DOHH2 (cell line): ENCODE measurements around the gene COPZ1.

ENCODE experiments used
- EZH2phosphoT487 ChIP-seq: fragments of 200-600 bp; sonication (generic); IDR thresholded peaks from 2 replicates; pipeline ENCODE4 v1.6.1; 2017; ENCODE audit warnings: borderline replicate concordance, mild to moderate bottlenecking, antibody characterized with exemption, low read length, moderate library complexity, mixed read lengths
- TF ChIP-seq, protein P1 (sequence below): fragments of 200-600 bp; sonication (generic); IDR thresholded peaks from one replicate; pipeline ENCODE4 v1.5.1; 2014; ENCODE audit warnings: antibody characterized with exemption, mild to moderate bottlenecking, low read depth, low read length; ENCODE audit not compliant: poor library complexity, severe bottlenecking

DNA sequence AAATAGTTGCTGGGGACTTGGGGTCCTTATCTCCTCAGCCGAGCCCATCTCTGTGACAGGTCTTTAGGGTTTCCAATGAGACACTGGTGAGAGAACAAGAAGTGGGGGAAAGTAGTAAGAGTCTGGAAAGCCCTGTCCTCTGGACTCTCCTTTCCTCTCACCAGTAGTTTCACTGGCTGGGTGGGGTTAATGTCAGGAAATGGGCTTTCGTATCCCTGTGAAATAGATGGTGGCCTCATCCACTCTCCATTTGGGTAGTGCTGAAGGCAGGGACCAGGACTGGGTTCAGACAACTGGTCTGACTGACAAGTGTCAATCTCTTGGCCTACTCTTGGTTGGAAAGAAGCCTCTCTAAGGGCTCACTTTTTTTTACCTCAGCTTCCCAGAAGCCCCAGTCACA, 52.1 kb downstream of the COPZ1 start:
- no peak for TF ChIP-seq EZH2phosphoT487
- TF ChIP-seq, protein P1, sequence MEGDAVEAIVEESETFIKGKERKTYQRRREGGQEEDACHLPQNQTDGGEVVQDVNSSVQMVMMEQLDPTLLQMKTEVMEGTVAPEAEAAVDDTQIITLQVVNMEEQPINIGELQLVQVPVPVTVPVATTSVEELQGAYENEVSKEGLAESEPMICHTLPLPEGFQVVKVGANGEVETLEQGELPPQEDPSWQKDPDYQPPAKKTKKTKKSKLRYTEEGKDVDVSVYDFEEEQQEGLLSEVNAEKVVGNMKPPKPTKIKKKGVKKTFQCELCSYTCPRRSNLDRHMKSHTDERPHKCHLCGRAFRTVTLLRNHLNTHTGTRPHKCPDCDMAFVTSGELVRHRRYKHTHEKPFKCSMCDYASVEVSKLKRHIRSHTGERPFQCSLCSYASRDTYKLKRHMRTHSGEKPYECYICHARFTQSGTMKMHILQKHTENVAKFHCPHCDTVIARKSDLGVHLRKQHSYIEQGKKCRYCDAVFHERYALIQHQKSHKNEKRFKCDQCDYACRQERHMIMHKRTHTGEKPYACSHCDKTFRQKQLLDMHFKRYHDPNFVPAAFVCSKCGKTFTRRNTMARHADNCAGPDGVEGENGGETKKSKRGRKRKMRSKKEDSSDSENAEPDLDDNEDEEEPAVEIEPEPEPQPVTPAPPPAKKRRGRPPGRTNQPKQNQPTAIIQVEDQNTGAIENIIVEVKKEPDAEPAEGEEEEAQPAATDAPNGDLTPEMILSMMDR = no peak
